ENCODE measurements around the gene BMP5.

Gene BMP5

GRCh38 chr6:55775029-55775318 lies 100.4 kb downstream of the BMP5 start:
- no peak overlapping the region for H3K4me3 ChIP-seq (replicated peaks; ENCODE audit: low read depth, low read length)
- no peak for DNase-seq (ENCODE audit: extremely low read depth, low read depth)
- TF ChIP-seq CTCF (IDR thresholded peaks at IDR 0.05; ENCODE audit: low read depth, low read length, missing control alignments), result no peak

DNA sequence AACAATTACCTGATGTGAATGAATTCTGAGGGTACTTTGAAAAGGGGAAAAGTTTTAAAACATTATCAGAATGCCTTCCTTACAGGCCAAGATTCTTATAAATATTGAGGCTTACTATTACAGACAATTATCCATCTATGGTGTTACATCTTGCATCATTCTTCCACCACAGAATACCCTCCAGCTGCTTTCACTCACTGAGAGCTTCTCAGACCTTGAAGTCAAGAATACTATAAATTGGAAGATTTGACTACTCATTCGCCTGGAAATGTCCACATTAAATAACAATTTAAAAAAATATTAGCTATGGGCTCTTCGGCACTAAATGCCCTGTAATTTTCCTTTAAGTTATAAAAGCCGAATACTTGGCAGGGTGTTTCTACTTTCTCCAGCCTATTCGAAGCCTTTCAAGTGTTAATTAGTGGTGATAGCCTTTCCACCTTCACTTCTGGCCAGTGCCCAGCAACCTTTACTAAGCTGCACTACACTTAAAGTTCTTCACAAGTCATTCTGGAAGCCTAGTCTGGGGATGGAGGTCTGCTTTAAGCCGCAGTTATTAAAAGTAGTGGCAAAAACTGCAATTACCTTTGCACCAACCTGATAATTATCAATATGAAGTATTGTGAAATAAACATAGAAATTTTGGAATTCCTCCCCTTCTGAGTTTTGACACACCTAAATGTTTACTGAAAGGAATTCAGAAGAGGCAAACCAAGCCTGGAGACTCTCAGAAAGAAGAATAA lies 100.9 kb downstream of the BMP5 start:
- no peak overlapping the region for H3K4me3 ChIP-seq (replicated peaks; ENCODE audit: low read depth, low read length)
- no peak for DNase-seq (ENCODE audit: extremely low read depth, low read depth)
- no peak for TF ChIP-seq CTCF (IDR thresholded peaks at IDR 0.05; ENCODE audit: low read depth, low read length, missing control alignments)

DNA sequence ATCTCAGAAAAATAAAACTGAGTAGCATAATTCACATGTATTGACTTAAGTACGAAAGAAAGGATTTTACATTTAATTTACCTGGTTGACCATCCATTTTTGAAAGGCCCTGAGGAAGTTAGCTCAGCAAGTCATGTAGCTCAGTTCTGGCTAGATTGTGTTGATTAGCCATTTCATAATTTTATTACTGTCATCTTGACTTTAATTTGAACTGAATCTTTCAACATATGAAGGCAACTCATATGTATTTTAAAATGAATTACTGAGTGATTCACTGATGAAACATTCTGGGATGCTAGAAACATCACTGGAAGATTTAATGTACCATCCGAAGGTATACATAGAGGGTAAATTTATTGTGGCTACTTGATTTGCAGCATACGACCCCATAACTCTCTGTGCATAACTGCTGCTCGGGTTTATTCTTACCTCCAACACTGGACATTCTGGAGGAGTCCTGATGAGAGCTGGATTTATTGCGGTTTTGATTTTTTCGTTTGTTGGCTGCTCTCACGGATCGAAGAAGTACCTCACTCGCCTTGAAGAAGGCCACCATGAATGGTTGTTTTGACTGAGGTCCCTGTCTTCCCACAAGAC lies 101.7 kb downstream of the BMP5 start:
- no peak overlapping the region for H3K4me3 ChIP-seq (replicated peaks; ENCODE audit: low read depth, low read length)
- TF ChIP-seq CTCF (IDR thresholded peaks at IDR 0.05; ENCODE audit: low read depth, low read length, missing control alignments), result no peak
- no peak for DNase-seq (ENCODE audit: extremely low read depth, low read depth)

GRCh38 chr6:55772730-55773129 lies 102.7 kb downstream of the BMP5 start:
- no peak overlapping the region for H3K4me3 ChIP-seq (replicated peaks; ENCODE audit: low read depth, low read length)
- no peak for DNase-seq (ENCODE audit: extremely low read depth, low read depth)
- no peak for TF ChIP-seq CTCF (IDR thresholded peaks at IDR 0.05; ENCODE audit: low read depth, low read length, missing control alignments)

GRCh38 chr6:55759536-55759935 lies 115.9 kb downstream of the BMP5 start:
- H3K4me3 ChIP-seq (replicated peaks; ENCODE audit: low read depth, low read length), result no peak overlapping the region
- no peak for TF ChIP-seq CTCF (IDR thresholded peaks at IDR 0.05; ENCODE audit: low read depth, low read length, missing control alignments)
- DNase-seq (ENCODE audit: extremely low read depth, low read depth), result no peak

DNA sequence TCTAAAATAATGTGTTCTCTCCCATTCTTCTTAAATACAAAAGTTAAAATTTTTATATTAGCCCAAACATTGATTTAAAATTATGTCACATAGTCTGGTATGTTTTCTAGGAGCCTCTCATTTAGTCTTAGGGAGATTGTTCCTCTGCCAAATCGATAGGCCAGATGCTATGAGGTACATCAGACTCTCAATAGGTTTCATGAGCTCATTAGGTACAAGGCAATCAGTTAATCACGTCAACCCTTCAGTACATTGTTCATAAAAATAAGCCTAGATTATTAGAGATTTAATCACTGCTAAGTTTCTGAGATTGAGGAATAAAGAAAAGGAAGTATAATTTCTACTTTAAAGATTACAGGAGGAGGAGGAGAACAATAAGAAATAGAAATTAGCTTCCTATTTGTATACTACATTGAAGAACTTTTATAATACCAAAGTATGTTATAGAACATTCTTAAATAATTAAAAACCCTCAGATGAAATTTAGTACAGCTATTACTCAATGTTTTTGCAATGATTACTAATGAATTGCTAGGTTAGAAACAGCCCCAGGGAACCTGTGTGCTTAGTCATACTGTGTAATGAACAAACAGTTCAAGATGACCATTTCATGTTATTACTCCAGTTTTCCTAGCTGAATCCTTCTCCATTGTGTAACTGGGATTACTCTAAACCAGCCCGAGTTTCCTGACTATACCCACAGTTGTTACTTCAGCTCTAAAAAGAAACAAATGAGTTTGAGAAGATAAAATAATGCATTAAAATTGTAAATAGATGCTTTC lies 117.0 kb downstream of the BMP5 start:
- no peak overlapping the region for H3K4me3 ChIP-seq (replicated peaks; ENCODE audit: low read depth, low read length)
- peak; percentile 24 for DNase-seq (ENCODE audit: extremely low read depth, low read depth)
- no peak for TF ChIP-seq CTCF (IDR thresholded peaks at IDR 0.05; ENCODE audit: low read depth, low read length, missing control alignments)
